GM21529 (cell line): ENCODE results near the gene GALNT17.

Experiments used
- ATAC-seq: cut with Tn5 transposase; IDR thresholded peaks from one replicate; pipeline ENCODE4 v1.9.1; 2021; ENCODE audit not compliant: unreplicated experiment

The GALNT17 gene

DNA sequence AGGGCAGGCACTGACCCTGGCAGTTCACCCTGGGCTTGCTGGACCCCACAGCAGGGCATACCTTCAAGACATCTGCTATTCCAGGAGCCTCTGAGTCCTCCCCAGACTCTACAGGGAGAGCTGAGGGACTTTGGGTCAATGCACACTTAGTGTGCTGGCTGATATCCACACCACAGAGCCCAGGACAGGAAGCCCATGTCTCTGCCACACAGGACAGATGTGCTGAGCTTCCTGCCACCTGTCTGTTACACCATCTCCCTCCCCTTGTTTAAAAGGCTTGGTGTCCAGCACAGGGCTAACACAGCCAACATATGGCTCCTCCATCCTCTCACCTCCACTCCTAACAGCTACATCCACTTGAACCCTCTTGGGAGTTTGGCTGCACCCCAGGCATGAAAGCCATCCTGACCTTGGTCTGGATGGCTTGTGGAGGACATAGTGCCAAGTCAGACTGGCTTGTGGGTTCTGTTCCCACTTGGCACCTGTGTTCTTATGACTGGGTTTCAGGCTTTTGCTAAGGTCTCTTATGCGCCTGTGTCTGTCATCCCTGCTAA lies 529.8 kb downstream of the GALNT17 start:
- no peak for ATAC-seq

DNA sequence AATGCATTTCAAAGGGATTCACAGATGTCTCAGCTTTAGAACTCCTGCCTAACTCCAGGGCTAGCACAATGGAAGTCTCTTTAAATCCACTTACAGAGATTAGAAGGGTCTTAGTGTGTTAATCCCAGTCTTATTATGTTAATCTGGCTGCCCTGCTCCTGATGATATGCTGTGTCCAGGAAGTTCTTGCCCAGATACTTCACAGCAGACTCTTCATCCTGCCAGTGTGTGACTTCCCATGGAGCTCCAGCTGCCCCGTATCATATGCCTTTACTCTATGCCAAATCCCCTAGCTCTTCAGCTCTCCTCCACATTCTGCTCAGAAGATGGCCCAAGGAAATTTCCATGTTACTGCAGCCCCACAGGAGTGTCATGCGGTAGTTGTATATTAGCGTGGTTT lies 533.8 kb downstream of the GALNT17 start:
- no peak for ATAC-seq

DNA sequence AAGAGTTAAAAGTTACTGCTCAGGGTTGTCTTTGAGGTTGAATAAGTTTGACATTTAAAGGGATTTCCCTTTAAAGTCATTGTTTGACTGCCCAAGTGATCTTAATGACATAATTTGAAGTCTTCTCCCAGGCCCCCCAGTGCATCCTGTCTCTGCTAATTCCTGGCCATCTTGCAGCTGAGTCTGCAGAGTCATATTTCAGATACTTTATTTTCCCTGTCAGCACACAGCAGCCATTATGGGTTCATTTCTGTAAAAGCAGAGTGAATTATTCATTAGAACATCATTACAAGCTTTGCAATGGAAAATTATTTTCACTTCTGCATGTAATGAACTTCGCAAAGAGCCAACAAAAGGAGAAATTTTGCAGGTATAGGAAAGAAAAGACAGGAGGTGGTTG lies 536.6 kb downstream of the GALNT17 start:
- ATAC-seq: no peak

DNA sequence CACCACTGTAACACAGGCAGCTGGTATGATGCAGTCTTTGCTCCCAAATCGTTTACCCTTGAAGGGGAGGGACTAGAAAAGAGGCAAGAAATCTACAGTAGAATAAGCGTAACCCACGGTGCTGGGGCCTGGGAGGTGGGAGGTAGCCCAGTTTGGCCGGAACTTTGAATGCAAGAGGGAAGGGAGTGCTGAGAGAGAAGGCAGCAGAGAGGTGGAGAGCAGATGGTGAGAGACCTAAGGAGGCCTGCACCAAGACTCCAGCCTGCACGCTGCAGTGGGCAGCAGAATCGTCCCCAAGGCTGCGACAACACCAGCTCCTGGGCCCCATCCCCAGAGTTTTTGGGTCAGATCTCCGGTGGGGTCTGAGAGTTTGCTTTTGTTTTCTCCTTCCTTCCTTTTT lies 547.5 kb downstream of the GALNT17 start:
- no peak for ATAC-seq

DNA sequence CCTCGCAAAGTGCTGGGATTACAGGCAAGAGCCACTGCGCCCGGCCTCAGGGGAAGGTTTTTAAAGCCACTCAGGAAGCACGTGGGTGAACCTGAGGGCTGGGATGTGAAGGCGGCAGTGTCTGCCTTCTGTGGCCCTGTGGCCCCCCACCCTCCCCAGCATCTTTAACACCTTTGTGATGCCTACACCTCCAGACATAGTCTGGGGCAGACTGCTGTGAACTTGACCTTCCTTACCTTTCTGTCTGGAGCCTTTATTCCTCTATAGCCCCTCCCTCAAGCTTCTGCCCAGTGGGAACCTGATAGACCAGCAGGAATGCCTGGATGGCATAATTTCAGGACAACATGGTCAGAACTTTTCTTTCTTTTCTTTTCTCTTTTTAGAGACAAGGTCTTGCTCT lies 550.2 kb downstream of the GALNT17 start:
- ATAC-seq: no peak

DNA sequence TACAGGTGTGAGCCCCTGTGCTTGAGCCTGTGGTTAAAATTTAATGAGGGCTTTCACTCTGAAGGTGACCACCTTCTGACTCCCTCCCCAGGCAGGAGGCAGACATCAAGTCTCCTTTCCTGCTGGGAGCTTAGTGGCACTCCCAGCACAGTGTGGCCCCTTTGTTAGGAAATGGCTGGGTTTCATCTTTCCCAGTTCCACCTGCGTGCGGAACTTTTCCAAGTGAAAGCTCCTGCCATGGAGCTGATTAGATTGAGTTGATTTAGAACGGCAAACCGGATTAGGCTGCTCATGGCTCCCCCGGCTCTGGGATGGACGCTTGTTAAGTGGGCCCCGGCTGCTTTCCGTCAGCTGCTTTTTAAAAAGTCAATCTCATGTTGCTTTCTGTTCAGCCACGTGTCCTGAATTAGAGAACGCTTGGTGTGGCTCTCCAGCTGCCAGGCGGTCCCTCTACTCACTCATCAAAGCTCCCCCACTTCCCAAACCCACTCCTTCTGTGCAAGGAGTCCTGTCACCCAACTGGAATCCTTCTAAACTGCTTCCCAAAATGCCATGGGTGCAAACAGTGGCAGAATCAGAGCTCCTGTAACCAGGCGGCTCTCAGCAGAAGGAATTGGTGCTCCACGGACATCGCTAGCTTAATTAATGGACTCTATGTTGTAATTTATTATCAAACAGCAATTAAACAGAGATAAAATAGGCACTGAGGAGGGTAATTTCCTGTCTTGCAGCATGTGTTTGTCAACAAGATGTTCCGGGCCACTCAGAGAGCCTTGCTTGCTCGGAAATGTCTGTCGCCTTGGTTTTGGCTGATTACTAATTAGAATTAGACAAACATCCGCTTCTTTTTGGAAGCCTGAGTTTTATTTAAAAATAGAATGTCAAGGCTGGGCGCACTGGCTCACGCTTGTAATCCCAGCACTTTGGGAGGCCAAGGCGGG lies 551.2 kb downstream of the GALNT17 start:
- ATAC-seq: no peak

DNA sequence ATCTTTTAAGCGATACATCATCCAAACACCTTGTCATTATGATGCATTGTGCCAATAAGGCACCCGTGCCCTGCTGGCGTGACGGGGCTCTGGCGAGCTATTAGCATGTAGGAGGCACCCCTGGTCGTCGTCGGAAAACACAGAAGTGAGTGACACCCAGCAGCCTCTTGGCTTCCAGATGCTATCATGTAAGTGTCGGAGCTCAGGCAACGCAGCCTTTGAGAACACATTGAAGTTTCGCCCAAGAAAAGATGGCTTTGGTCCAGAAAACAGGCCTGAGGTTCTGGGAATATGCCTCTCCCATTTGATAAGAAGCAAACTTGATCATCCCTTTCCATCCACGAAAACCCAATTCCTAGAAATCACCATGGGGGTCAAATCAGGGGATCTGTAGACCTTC lies 555.3 kb downstream of the GALNT17 start:
- no peak for ATAC-seq

DNA sequence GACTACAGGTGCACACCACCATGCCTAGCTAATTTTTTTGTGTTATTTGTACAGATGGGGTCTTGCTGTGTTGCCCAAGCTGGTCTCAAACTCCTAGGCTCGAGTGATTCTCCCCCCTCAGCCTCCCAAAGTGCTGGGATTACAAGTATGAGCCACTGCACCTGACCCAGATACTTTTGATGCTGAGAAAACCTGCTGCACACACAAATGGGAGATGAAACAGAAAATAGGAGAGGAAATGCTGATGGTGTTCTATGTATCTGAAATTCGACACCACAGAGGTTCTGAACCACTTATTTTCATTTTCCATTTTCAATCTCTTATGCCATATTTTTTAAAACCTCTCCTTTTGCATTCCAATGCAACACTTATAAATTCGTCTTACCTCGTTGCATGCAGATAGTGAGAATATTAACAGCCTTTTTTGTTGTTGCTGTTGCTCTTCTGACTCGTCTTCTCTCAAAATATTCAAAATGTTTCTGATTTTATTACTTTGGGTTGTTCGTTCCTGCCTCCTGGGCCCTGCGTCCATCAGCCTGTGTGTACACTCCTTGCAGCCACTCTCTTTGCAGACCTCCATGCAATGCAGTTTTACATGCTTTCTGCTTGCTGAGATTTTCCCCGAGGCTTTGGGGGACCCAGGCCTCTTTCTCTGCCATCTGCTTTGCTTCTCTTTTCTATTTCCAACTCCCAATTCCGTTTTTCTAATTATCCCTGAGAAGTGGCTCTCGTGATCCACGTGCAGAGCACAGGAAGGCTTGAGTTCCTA lies 556.1 kb downstream of the GALNT17 start:
- no peak for ATAC-seq

DNA sequence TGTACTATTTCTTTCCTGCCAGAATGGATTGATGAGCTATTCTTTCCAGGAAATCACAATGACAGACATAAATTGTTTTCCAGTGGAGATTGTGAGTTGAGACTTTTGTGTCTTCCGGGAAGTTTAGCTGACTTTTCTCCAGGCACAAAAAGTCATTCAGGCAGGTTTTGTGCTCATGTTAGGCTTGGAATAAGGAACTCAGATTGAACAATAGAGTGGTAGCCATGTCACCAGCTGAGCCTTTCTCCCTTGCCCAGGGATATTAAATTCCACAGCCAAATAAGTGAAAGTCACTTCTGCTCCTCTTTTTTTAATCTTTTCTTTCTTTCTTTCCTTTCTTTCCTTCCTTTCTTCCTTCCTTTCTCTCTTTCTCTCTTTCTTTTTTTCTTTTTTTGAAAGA lies 559.6 kb downstream of the GALNT17 start:
- ATAC-seq: no peak

DNA sequence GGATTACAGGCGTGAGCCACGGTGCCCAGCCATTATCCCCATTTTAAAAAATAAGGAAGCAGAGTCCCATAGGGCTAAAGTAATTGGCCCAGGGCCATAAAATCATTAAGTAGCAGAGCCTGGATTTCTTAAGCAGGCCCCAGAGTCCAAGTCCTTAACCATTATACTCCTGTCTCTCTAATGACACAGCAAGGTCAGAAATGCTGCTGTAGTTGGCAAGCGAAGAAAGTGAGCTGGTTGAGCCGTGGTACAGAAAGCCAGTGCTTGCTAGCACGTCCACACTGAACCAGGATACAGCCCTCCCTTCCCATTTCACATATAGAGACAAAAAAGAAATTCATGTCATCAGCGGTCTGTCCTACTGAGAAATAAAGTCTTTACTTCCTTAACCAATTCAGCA lies 562.7 kb downstream of the GALNT17 start:
- ATAC-seq: no peak

DNA sequence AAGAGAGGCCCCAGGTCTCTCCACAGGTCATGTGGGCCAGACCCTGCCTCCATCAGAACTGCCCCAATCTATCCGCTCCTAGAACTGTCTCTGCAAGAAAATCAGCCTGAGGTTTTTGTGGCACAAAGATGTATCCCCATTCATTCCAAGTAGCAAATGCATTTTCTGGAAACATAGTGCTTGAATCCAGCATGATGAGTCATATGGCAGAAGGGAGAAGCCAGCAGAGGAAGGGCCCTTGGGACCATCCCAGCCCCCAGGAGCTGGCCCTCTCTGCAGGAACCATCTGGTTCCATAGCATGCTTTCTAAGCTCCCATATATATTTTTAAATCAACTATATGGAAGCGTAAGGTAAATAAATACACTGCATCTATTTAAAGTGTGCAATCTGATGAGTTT lies 563.2 kb downstream of the GALNT17 start:
- no peak for ATAC-seq

DNA sequence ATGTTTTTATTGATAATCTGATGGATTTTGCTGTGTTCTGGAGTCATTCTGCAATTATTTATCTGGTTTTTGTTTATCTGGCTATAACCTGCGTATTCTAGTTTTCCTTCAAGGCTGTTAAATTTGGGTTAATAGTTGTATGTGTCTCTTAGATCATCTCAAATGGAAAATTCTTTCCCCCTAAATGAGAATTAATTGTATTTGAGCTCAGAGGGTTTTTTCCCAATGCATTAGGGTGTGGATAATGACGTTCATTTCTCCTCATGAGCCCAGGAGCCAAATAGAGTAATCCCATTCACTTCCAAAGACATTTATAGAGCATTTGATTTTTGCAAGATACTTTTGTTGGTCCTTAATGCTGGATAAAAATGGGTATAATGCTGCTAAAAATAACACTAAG lies 564.6 kb downstream of the GALNT17 start:
- no peak for ATAC-seq

DNA sequence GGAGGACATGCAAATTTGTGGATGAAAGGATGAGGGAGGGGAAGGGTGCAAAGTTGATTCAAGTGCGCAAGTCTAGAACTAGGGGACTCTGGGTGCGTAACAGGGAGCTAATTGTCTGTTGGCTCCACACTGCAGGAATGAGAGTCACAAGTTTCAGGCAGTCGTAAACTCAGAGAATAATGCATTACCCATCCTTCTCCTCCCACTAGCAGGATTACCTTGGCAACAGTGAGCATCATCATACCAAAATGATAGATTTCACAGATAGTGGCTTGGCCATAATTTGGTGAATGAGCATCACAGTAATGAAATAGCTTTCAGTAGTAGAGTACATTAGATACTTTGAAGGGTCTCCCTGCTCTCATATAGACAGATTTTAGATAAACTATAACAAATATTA lies 565.5 kb downstream of the GALNT17 start:
- ATAC-seq: no peak

DNA sequence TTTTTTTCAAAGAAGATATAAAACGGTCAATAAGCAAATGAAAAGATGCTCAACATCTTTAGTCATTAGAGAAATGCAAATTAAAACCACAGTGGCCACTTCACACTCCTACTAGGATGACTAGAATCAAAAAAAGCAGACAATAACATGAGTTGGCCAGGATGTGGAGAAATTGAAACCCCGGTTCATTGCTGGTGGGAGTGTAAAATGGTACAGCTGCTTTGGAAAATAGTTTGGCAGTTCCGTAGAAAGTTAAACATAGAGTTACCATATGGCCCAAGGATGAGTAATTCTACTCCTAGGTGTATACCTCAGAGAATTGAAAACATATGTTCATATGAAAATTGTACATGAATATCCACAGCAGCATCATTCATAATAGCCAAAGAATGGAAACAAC lies 573.3 kb downstream of the GALNT17 start:
- no peak for ATAC-seq

DNA sequence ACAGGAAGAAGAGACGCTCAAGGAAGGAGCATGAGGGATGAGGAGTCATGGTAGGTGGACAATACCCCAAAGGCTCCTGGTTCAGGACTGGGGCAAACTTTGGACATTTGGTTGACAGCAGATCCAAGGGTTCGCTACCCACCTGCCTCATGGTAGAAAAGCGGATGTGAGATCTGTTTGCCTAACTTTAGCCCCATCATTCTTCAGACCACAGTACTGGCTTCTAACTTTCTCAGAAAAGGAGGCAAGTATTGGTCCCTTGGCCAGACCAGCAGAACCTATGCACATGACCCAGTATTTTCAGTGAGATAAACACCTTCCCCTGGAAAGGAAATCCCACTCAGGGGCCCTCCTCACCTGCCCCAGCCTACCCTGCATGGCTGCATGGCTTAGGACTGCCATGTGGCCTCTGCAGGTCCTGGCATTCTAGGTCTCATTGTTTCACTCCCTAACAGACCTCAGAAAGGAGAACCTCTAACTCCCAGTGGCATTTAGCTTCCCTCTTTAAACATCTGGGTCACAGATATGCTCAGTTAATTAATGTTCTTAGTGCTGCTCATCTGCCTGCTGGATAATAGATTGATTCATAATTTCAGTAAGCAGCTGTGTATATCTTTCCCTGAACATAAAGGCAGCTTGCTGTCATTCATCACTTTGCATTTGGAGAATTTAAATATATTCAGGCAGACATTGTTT lies 574.1 kb downstream of the GALNT17 start:
- ATAC-seq: no peak

DNA sequence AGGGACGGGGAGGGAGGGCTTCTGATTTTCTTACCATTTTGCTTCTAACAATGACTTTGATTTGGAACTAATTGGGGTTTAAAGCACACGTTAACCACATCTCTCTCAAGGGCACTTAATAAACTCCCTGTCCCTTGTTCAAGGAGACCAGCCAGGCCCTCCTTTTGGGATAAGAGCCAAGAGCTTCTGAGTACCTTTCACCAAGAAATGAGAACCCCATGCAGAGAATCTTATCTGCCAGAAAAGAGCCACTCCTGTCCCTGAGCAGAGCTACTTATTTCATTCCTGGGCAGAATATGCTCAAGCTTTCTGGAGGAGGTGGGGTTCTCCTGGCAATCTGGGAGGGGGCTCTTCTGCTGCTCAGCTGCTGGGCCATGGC lies 574.6 kb downstream of the GALNT17 start:
- ATAC-seq: no peak

DNA sequence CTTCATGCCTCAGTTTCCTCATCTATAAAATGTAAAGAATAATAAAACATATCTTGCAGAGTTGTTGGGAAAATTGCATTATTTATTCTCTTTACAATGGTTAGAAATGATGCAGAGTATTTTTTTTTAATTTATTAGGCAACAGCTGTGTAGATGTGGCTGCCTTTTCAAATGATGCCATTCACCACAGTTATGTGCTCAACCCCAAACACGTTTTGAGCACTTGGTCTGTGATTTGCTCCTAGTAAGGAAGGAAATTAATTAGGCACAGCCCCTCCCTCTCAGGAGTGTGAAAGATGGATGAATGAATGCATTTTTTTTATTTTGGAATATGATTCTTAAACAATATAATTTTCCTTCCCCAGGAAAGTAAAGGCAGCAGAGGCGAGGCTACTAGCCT lies 575.1 kb downstream of the GALNT17 start:
- no peak for ATAC-seq

DNA sequence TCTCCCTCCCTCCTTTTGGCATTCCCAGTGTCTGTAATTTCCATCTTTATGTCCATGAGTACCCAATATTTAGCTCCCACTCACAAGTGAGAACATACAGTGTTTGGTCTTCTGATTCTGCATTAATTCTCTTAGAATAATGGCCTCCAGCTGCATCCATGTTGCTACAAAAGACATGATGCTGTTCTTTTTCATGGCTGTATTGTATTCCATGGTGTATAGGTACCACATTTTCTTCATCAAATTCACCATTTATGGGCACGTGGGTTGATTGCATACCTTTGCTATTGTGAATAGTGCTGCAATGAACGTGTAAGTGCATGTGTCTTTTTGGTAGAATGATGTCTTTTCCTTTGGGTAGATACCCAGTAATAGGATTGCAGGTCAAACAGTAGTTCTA lies 576.8 kb downstream of the GALNT17 start:
- no peak for ATAC-seq

DNA sequence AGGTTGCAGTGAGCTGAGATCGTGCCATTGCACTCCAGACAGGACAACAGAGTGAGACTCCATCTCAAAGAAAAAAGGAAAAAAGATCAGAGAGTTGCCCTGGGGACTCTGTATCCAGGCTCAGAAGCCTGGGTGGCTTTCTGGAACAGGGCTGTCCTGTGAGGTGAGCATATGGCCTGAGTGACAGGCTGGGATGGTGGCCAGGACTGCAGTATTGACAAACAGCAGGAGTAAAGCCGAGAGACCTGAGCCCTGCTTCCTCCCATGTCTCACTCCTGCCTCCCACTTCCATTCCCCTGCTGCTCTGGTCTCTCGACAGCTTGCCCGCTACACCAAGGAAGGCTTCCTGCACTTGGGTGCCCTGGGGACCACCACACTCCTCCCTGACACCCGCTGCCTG lies 578.5 kb downstream of the GALNT17 start:
- no peak for ATAC-seq

DNA sequence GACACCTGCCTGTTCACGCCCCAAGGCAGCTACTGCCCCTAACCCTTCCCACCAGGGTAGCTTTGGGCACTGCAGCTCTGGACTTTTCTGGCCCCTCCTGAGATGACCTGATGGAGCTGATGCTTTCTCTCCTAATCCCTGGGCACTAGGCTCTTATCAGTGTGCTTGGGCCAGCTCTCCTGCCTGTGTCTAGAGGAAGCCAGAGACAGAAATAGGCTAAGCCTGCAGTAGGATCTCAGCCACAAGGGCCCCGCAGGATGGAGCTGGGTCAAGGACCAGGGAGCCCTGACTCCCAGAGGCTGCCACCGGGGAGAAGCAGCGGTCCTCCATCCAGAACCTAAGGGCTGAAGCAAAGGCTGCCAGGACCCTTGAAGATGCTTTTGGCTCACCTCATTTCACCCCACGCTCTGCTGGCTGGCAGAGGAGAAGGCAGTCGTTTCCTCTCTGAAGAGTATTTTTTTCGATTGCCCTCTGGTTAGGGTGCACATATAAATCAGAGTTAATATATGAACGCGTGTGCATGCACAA lies 580.8 kb downstream of the GALNT17 start:
- no peak for ATAC-seq

DNA sequence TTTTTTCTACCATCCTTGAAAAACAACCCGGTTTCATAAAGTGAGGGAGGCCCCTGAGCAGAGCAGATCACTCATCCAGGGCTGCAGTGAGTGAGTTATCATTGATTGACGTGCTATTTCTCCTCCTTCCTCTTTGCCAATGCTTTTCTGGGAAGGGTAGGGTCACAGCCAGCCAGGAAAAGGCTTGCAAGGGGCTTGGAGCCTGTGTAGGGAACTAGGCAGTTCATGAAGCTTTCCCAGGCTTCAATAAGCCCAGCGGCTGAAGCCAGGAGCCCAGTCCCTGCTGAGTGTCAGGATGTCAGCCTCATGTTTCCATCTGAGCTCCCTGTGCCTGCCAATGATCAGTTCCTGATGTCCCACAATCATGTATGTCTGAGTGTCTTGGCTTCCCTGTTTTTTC lies 584.7 kb downstream of the GALNT17 start:
- no peak for ATAC-seq
